ES-I3 (cell line): ENCODE results near the gene MYO1H.
"Not testable (repeated sequence)": the region's sequence is repeated elsewhere in the genome, so short reads cannot be mapped to it uniquely, and the experiment has no call there.

Experiments
- H3K36me3 ChIP-seq: 2 replicates; pipeline ENCODE4 v1.6.1; 2013; ENCODE audit warnings: mild to moderate bottlenecking, low read length, control low read depth, moderate library complexity; ENCODE audit not compliant: insufficient read depth
- H3K4me1 ChIP-seq: 2 replicates; pipeline ENCODE4 v1.6.1; 2013; ENCODE audit warnings: mild to moderate bottlenecking, control low read depth, low read length; ENCODE audit not compliant: insufficient read depth
- H3K9ac ChIP-seq: 2 replicates; pipeline ENCODE4 v1.6.1; 2013; ENCODE audit warnings: low read depth, mild to moderate bottlenecking, low read length, moderate library complexity
- H3K9me3 ChIP-seq: 2 replicates; pipeline ENCODE4 v1.6.1; 2013; ENCODE audit warnings: mild to moderate bottlenecking, low read length, moderate library complexity; ENCODE audit not compliant: control insufficient read depth, insufficient read depth

Gene MYO1H

DNA sequence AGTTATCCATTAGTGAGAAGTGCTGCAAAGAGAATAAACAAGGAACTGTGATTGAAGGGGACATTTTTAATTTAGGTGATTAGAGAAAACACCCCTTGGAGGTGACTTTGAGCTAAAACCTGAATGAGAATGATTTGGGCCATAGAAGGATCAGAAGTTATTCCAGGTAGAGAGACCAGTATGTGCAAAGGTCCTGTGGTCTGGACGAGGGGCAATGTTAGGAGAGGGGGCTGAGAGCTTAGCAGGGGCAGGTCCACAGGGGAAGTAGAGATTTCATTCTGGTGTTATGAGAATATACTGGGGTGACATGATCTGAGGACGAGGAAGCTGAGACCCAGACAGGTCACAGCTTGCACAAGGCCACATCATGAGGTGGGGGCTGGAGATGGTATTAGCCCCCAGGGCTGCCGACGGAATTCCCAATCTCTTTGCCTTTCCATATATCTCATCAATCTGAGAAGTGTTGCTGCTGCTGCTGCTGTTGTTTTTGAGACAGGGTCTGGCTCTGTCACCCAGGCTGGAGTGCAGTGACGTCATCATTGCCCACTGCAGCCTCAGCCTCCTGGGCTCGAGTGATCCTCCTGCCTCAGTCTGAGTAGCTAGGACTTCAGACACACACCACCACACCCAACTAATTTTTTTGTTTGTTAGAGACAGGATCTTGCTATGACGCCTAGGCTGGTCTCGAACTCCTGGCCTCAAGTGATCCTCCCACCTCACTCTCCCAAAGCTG is 73.8 kb downstream of the MYO1H start:
- Histone ChIP-seq H3K9ac (no peak overlapping the region), H3K4me1 (no peaks in the 10 kb centered on the region), H3K36me3 (no peaks in the 10 kb centered on the region), H3K9me3 (no peaks in the 10 kb centered on the region; the same call in 1 of the 2 replicates)

DNA sequence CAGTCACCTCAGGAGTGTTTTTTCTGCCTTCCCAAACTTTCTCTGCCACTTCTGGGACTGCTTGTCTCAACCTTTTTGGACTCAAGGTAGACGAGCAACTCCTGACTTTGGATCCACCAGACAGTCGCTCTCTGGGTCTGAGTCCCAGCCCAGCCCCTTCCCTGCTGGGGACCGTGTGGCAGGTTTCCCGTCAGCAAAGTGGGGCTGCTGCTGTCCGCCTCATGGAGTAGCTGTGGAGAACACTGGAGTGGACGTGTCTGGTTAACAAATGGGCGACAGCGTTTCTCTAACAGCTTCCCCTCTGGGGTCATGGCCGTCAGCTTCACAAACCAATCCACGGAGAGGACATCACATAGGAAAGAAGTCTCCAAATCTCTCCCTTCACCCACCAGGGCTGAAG is 74.6 kb downstream of the MYO1H start:
- Histone ChIP-seq H3K36me3 (no peaks in the 10 kb centered on the region), H3K9ac (no peak overlapping the region), H3K4me1 (no peaks in the 10 kb centered on the region), H3K9me3 (no peaks in the 10 kb centered on the region; the same call in 1 of the 2 replicates)

DNA sequence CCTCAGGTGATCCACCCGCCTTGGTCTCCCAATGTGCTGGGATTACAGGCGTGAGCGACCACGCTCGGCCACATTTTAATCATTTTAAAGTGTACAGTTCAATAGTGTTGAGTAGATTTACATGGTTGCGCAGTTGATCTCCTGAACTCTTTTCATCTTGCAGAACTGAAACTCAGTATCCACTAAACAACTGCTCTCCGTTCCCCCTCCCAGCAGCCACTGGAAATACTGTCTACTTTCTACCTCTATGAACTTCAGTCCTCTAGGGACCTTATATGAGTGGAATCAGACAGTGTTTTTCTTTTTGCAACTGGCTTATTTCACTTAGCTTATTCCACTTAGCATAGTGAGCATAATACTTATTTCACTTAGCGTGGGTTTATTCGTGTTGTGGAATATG is 75.7 kb downstream of the MYO1H start:
- no peaks in the 10 kb centered on the region for H3K4me1 ChIP-seq

GRCh38 chr12:109428037-109428629 is 80.4 kb downstream of the MYO1H start:
- Histone ChIP-seq H3K36me3 (no peaks in the 10 kb centered on the region), H3K9ac (no peak overlapping the region), H3K9me3 (no peaks in the 10 kb centered on the region), H3K4me1 (0 out of 2 replicates have a peak, but pooled peaks cover 6% of the 10 kb centered on the region)

More for the DNA sequence above, 75.7 kb downstream of the MYO1H start:
- Histone ChIP-seq H3K9ac (no peak overlapping the region), H3K36me3 (no peaks in the 10 kb centered on the region), H3K9me3 (no peaks in the 10 kb centered on the region; the same call in 1 of the 2 replicates)

- not testable (repeated sequence) for H3K9ac ChIP-seq, H3K36me3 ChIP-seq, H3K9me3 ChIP-seq
- H3K4me1 ChIP-seq = peaks cover 11% of the 10 kb centered on the region; the same call in 1 of the 2 replicates
Observed at GRCh38 chr12:109428804-109429203, 81.1 kb downstream of the MYO1H start.

DNA sequence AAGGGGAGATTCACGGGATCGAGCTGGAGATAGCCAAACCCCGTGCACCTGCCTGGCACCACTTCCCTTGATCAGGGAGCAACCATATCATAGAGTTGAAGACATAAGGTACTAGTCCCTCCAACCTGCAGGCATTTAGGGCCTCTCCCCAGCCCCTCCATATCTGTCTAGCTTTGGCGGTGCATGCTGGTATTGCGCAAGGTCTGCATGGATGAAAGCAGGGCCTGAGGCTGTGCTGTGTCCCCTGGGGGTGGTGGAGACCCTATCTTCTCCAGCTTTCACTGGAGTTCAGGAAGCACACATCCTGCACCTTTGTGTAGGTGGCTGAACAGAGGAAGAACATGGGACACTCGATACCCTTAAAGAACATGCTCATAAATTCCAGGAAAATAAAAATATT is 82.5 kb downstream of the MYO1H start:
- Histone ChIP-seq H3K9ac (no peak overlapping the region), H3K9me3 (no peaks in the 10 kb centered on the region), H3K36me3 (no peaks in the 10 kb centered on the region), H3K4me1 (peaks cover 20% of the 10 kb centered on the region)

GRCh38 chr12:109432431-109432830 is 84.7 kb downstream of the MYO1H start:
- no peak overlapping the region for H3K9ac ChIP-seq

GRCh38 chr12:109432842-109433304 is 85.2 kb downstream of the MYO1H start:
- Histone ChIP-seq H3K4me1 (peaks cover 37% of the 10 kb centered on the region), H3K9ac (no peak overlapping the region), H3K9me3 (no peaks in the 10 kb centered on the region), H3K36me3 (no peaks in the 10 kb centered on the region)

More at GRCh38 chr12:109432431-109432830, 84.7 kb downstream of the MYO1H start:
- no peaks in the 10 kb centered on the region for H3K9me3 ChIP-seq
- H3K4me1 ChIP-seq = peaks cover 37% of the 10 kb centered on the region
- H3K36me3 ChIP-seq = no peaks in the 10 kb centered on the region

GRCh38 chr12:109433618-109434017 is 85.9 kb downstream of the MYO1H start:
- Histone ChIP-seq H3K9ac (no peak overlapping the region), H3K4me1 (peaks cover 37% of the 10 kb centered on the region), H3K36me3 (no peaks in the 10 kb centered on the region)

GRCh38 chr12:109434582-109434981 is 86.9 kb downstream of the MYO1H start:
- Histone ChIP-seq H3K4me1 (peaks cover 37% of the 10 kb centered on the region), H3K9me3 (no peaks in the 10 kb centered on the region), H3K9ac (no peak overlapping the region), H3K36me3 (no peaks in the 10 kb centered on the region)

More at GRCh38 chr12:109433618-109434017, 85.9 kb downstream of the MYO1H start:
- H3K9me3 ChIP-seq = no peaks in the 10 kb centered on the region

GRCh38 chr12:109435428-109436187 is 87.9 kb downstream of the MYO1H start:
- Histone ChIP-seq H3K4me1 (peaks cover 37% of the 10 kb centered on the region), H3K9ac (no peak overlapping the region), H3K36me3 (no peaks in the 10 kb centered on the region), H3K9me3 (no peaks in the 10 kb centered on the region)

DNA sequence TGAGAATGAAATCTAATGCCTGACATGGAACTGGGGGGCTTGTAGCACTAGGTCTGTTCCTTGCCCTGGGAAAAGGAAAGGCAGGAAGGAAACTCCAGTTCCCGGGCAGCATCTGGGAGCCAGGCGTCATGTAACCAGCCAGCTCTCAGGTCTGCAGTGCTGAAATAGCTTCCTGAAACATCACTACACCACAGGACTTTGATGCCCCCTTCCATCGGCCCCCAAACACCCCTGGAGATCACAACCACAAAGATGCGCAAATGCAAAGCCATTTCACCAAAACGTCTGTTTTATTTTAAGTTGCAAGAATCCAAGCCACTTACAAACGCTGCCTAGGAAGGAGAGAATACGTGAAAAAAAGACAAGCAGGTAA is 88.5 kb downstream of the MYO1H start:
- Histone ChIP-seq H3K9ac (no peak overlapping the region), H3K36me3 (no peaks in the 10 kb centered on the region), H3K9me3 (no peaks in the 10 kb centered on the region)

DNA sequence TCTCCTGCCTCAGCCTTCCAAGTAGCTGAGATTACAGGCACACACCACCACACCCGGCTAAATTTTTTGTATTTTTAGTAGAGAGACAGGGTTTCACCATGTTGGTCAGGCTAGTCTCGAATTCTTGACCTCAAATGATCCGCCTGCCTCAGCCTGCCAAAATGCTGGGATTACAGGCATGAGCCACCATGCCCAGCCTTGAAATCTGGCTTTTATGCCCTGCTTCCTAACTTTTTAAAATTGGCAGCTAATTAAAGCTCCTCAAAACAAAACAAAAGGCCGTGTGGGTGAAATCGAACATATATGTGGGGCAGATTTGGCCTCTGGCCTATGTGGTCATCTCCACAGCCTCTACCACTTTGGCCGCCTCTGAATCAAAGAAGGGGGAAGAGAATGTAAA is 91.5 kb downstream of the MYO1H start:
- Histone ChIP-seq H3K9ac (no peak overlapping the region), H3K36me3 (no peaks in the 10 kb centered on the region; the same call in 1 of the 2 replicates), H3K4me1 (peaks cover 26% of the 10 kb centered on the region), H3K9me3 (no peaks in the 10 kb centered on the region)

More for the DNA sequence above, 88.5 kb downstream of the MYO1H start:
- H3K4me1 ChIP-seq = peaks cover 37% of the 10 kb centered on the region

- H3K9me3 ChIP-seq, H3K9ac ChIP-seq, H3K36me3 ChIP-seq: not testable (repeated sequence)
- peaks cover 19% of the 10 kb centered on the region for H3K4me1 ChIP-seq
Observed at GRCh38 chr12:109439951-109440350, 92.3 kb downstream of the MYO1H start.
